Naive thymus-derived CD8-positive, alpha-beta T cell (primary cell): Measurements from ENCODE around the gene ERCC3. TPM values are rescaled to one million over a fixed set of nuclear protein-coding genes. Genes with fewer than 3 reads are reported as not detected.

ENCODE experiments used
- ATAC-seq, 2 donors: fragments of 150-1000 bp; cut with Tn5 transposase in 1 of 2; sonication (Bioruptor Pico), chemical (Tn5 transposase) in 1 of 2; 1 replicate in 1 of 2; 2 replicates in 1 of 2; pipeline ENCODE4 v1.10.0; 2021; ENCODE audit warnings: mild to moderate bottlenecking in 2 of 2, moderate library complexity in 2 of 2
- POLR2A ChIA-PET: fragments of 350-600 bp; sonication (Branson Sonifier 250); formaldehyde crosslinking; loops from one replicate; lab custom pipeline; 2021; ENCODE audit warnings: antibody characterized with exemption; lab: Charles Lee
- DNase-seq, 10 donors: peaks; one replicate each; pipeline versions ENCODE4 v3.0.0 to v3.0.0-alpha.2; 2020 to 2022
- H3K27ac Mint-ChIP-seq, 10 donors: one replicate each; pipeline ENCODE4 v1.8.0; 2020 to 2022; ENCODE audit warnings: mild to moderate bottlenecking in 10 of 10, mixed read lengths in 10 of 10, moderate library complexity in 4 of 10, inconsistent platforms in 1 of 10
- H3K27me3 Mint-ChIP-seq, 5 donors: one replicate each; pipeline ENCODE4 v1.8.0; 2021 to 2022; ENCODE audit warnings: mixed read lengths in 5 of 5
- H3K36me3 Mint-ChIP-seq, 3 donors: one replicate each; pipeline ENCODE4 v1.8.0; 2020 to 2022; ENCODE audit warnings: mixed read lengths in 3 of 3, mild to moderate bottlenecking in 2 of 3, inconsistent platforms in 1 of 3
- H3K4me1 Mint-ChIP-seq, 4 donors: one replicate each; pipeline ENCODE4 v1.8.0; 2021 to 2022; ENCODE audit warnings: mixed read lengths in 4 of 4
- H3K4me3 Mint-ChIP-seq, 10 donors: one replicate each; pipeline ENCODE4 v1.8.0; 2020 to 2022; ENCODE audit warnings: mild to moderate bottlenecking in 10 of 10, mixed read lengths in 10 of 10, moderate library complexity in 6 of 10, inconsistent platforms in 1 of 10
- H3K9me3 Mint-ChIP-seq, 9 donors: one replicate each; pipeline ENCODE4 v1.8.0; 2020 to 2022; ENCODE audit warnings: mixed read lengths in 9 of 9, mild to moderate bottlenecking in 3 of 9, inconsistent platforms in 1 of 9, moderate library complexity in 1 of 9
- polyA plus RNA-seq, 3 donors: library from polyadenylated mRNA; unstranded; fragments of 300-500 nt; fragmentation: Illumina TruSeq; gene quantifications; one replicate each; pipeline ENCODE4 v1.2.3, GENCODE V29; 2021
- total RNA-seq, 8 experiments: library from RNA in 2 of 8; stranded (reverse) in 2 of 8; gene quantifications; one replicate each; pipeline ENCODE4 v1.2.3 and lab custom pipeline; 2021 to 2026

The ERCC3 gene
- total RNA-seq (10 to 100 TPM; 63.0 to 65.8 TPM), polyA plus RNA-seq (10 to 100 TPM; 17.0 to 27.2 (median 20.3) TPM), total RNA-seq (lab: John Stamatoyannopoulos, UW) (87.9 to 108 (median 97.4) reads per million in 6 experiments)

GRCh38 chr2:127293748-127294562 lies at the start of gene ERCC3:
ERCC3 (minus strand) TSS chr2:127294144; CDS start chr2:127294081, 63 bp downstream.
- peak; percentile 94 to 97 for ATAC-seq
- Mint-ChIP-seq H3K27ac (peak within 1 kb of the TSS; percentile 84 to 99 (median 97)), H3K27me3 (no peaks in the 10 kb centered on the region), H3K36me3 (peaks cover 2 to 34% (median 10%) of the 10 kb centered on the region in 3 donors), H3K9me3 (no peaks in the 10 kb centered on the region), H3K4me1 (peaks cover 15 to 48% (median 40%) of the 10 kb centered on the region in 4 donors), H3K4me3 (peak within 1 kb of the TSS; percentile 88 to 99 (median 98))
- DNase-seq: peak; percentile 70 to 91 (median 76)
- POLR2A ChIA-PET: interaction anchor here (0.6 to 1.7 kb wide), 15 partner anchors 13 to 797 kb away, joined by 3 to 7 read pairs (median 3); partner anchors contain the start of genes MAP3K2, SFT2D3 and UGGT1

- H3K27ac Mint-ChIP-seq: peak overlapping the region in 1 of 10 donors; percentile 37
- H3K9me3 Mint-ChIP-seq: peaks cover 0 to 2% (median 0%) of the 10 kb centered on the region in 9 donors
- H3K36me3 Mint-ChIP-seq: peaks cover 0 to 33% (median 12%) of the 10 kb centered on the region in 3 donors
- no peaks in the 10 kb centered on the region for H3K27me3 Mint-ChIP-seq
- ATAC-seq (no peak), DNase-seq (no peak)
- POLR2A ChIA-PET: no interaction called here
- H3K4me3 Mint-ChIP-seq: no peak overlapping the region
- peaks cover 14 to 42% (median 41%) of the 10 kb centered on the region in 4 donors for H3K4me1 Mint-ChIP-seq
Observed at GRCh38 chr2:127343277-127343676, 49.3 kb upstream of the ERCC3 start.

GRCh38 chr2:127342101-127342500 lies 48.2 kb upstream of the ERCC3 start:
- POLR2A ChIA-PET: no interaction called here
- H3K27ac Mint-ChIP-seq: peak overlapping the region in 1 of 10 donors; percentile 39
- peaks cover 0 to 2% (median 0%) of the 10 kb centered on the region in 9 donors for H3K9me3 Mint-ChIP-seq
- no peak for DNase-seq
- H3K36me3 Mint-ChIP-seq: peaks cover 3 to 43% (median 13%) of the 10 kb centered on the region in 3 donors
- H3K4me1 Mint-ChIP-seq: peaks cover 9 to 33% (median 31%) of the 10 kb centered on the region in 4 donors
- H3K27me3 Mint-ChIP-seq: no peaks in the 10 kb centered on the region
- no peak overlapping the region for H3K4me3 Mint-ChIP-seq
- ATAC-seq: no peak

GRCh38 chr2:127332335-127332734 lies 38.4 kb upstream of the ERCC3 start:
- Mint-ChIP-seq H3K27ac (peak overlapping the region in 1 of 10 donors; percentile 27), H3K36me3 (peaks cover 0 to 79% (median 22%) of the 10 kb centered on the region in 3 donors), H3K9me3 (no peaks in the 10 kb centered on the region), H3K27me3 (no peaks in the 10 kb centered on the region), H3K4me3 (no peak overlapping the region), H3K4me1 (peaks cover 0 to 5% (median 1%) of the 10 kb centered on the region in 4 donors)
- DNase-seq: no peak
- POLR2A ChIA-PET: interaction anchor here (0.7 kb wide), 2 partner anchors 8 to 52 kb away, joined by 4 to 5 read pairs; no protein-coding TSS in a partner anchor
- ATAC-seq: no peak

GRCh38 chr2:127330753-127331152 lies 36.8 kb upstream of the ERCC3 start:
- H3K4me1 Mint-ChIP-seq: peaks cover 0 to 5% (median 1%) of the 10 kb centered on the region in 4 donors
- ATAC-seq: no peak
- peaks cover 0 to 80% (median 26%) of the 10 kb centered on the region in 3 donors for H3K36me3 Mint-ChIP-seq
- peak overlapping the region in 2 of 10 donors; percentile 62 to 70 for H3K27ac Mint-ChIP-seq
- no peak for DNase-seq
- H3K4me3 Mint-ChIP-seq: no peak overlapping the region
- POLR2A ChIA-PET: no interaction called here
- no peaks in the 10 kb centered on the region for H3K27me3 Mint-ChIP-seq
- no peaks in the 10 kb centered on the region for H3K9me3 Mint-ChIP-seq

- Mint-ChIP-seq H3K27ac (no peak overlapping the region), H3K9me3 (no peaks in the 10 kb centered on the region), H3K4me3 (no peak overlapping the region), H3K36me3 (peaks cover 8 to 79% (median 37%) of the 10 kb centered on the region in 3 donors), H3K4me1 (no peaks in the 10 kb centered on the region), H3K27me3 (no peaks in the 10 kb centered on the region)
- POLR2A ChIA-PET: no interaction called here
- no peak for ATAC-seq
- DNase-seq: no peak
Observed at GRCh38 chr2:127326289-127326945, 32.5 kb upstream of the ERCC3 start.

- Mint-ChIP-seq H3K4me1 (no peaks in the 10 kb centered on the region), H3K36me3 (peaks cover 19 to 85% (median 47%) of the 10 kb centered on the region in 3 donors), H3K27me3 (no peaks in the 10 kb centered on the region), H3K4me3 (no peak overlapping the region), H3K27ac (no peak overlapping the region), H3K9me3 (peaks cover 0 to 11% (median 7%) of the 10 kb centered on the region in 9 donors)
- ATAC-seq (no peak), DNase-seq (peak in 2 of 10 donors; percentile 1 to 7)
- POLR2A ChIA-PET: interaction anchor here (0.5 to 1.0 kb wide), 2 partner anchors 8 to 25 kb away, joined by 3 to 4 read pairs; no protein-coding TSS in a partner anchor
Observed at GRCh38 chr2:127324635-127325034, 30.7 kb upstream of the ERCC3 start.

- POLR2A ChIA-PET: no interaction called here
- H3K27ac Mint-ChIP-seq: no peak overlapping the region
Observed at GRCh38 chr2:127321303-127321702, 27.4 kb upstream of the ERCC3 start.

GRCh38 chr2:127320586-127321275 lies 26.8 kb upstream of the ERCC3 start:
- Mint-ChIP-seq H3K27ac (no peak overlapping the region), H3K27me3 (no peaks in the 10 kb centered on the region), H3K4me3 (no peak overlapping the region), H3K4me1 (no peaks in the 10 kb centered on the region), H3K36me3 (peaks cover 19 to 92% (median 46%) of the 10 kb centered on the region in 3 donors), H3K9me3 (peaks cover 0 to 11% (median 7%) of the 10 kb centered on the region in 9 donors)
- no peak for ATAC-seq
- POLR2A ChIA-PET: no interaction called here
- no peak for DNase-seq

More at GRCh38 chr2:127321303-127321702, 27.4 kb upstream of the ERCC3 start:
- DNase-seq: no peak
- peaks cover 0 to 11% (median 7%) of the 10 kb centered on the region in 9 donors for H3K9me3 Mint-ChIP-seq
- H3K36me3 Mint-ChIP-seq: peaks cover 19 to 91% (median 46%) of the 10 kb centered on the region in 3 donors
- no peaks in the 10 kb centered on the region for H3K27me3 Mint-ChIP-seq
- no peaks in the 10 kb centered on the region for H3K4me1 Mint-ChIP-seq
- ATAC-seq: no peak
- no peak overlapping the region for H3K4me3 Mint-ChIP-seq

- Mint-ChIP-seq H3K27ac (peak overlapping the region in 1 of 10 donors; percentile 44), H3K4me3 (no peak overlapping the region), H3K9me3 (peaks cover 0 to 11% (median 7%) of the 10 kb centered on the region in 9 donors), H3K27me3 (no peaks in the 10 kb centered on the region), H3K4me1 (no peaks in the 10 kb centered on the region), H3K36me3 (peaks cover 19 to 92% (median 51%) of the 10 kb centered on the region in 3 donors)
- no peak for DNase-seq
- POLR2A ChIA-PET: interaction anchor here (0.7 kb wide), 1 partner anchor 524 kb away, joined by 6 read pairs; no protein-coding TSS in a partner anchor
- no peak for ATAC-seq
Observed at GRCh38 chr2:127320067-127320466, 26.1 kb upstream of the ERCC3 start.

GRCh38 chr2:127314193-127314988 lies 20.4 kb upstream of the ERCC3 start:
- H3K4me1 Mint-ChIP-seq: peaks cover 0 to 3% (median 0%) of the 10 kb centered on the region in 4 donors
- H3K36me3 Mint-ChIP-seq: peaks cover 6 to 92% (median 19%) of the 10 kb centered on the region in 3 donors
- H3K9me3 Mint-ChIP-seq: no peaks in the 10 kb centered on the region
- ATAC-seq: no peak
- H3K4me3 Mint-ChIP-seq: no peak overlapping the region
- POLR2A ChIA-PET: no interaction called here
- no peak for DNase-seq
- peak overlapping the region in 1 of 10 donors; percentile 31 for H3K27ac Mint-ChIP-seq
- no peaks in the 10 kb centered on the region for H3K27me3 Mint-ChIP-seq
